Testis (tissue), 3 donors: ENCODE measurements around the gene ZNF547. TPM values are rescaled to one million over a fixed set of nuclear protein-coding genes. Genes with fewer than 3 reads are reported as not detected.
"Not testable (repeated sequence)": the region's sequence is repeated elsewhere in the genome, so short reads cannot be mapped to it uniquely, and the experiment has no call there.

Source experiments
- DNase-seq: peaks from one replicate; pipeline ENCODE4 v3.0.0-alpha.2; 2019
- H3K27ac ChIP-seq, 2 donors: fragments of 200-600 bp; sonication (generic); one replicate each; pipeline ENCODE4 v1.5.1; 2019
- H3K27me3 ChIP-seq: fragments of 200-600 bp; sonication (generic); one replicate; pipeline ENCODE4 v1.5.1; 2019
- H3K36me3 ChIP-seq: fragments of 200-600 bp; sonication (generic); one replicate; pipeline ENCODE4 v1.5.1; 2017; ENCODE audit warnings: low read depth; ENCODE audit errors: missing control alignments
- H3K4me1 ChIP-seq: fragments of 200-600 bp; sonication (generic); one replicate; pipeline ENCODE4 v1.5.1; 2019
- H3K4me3 ChIP-seq, 2 donors: fragments of 200-600 bp; sonication (generic); one replicate each; pipeline ENCODE4 v1.5.1; 2017 to 2019
- H3K9me3 ChIP-seq: fragments of 200-600 bp; sonication (generic); one replicate; pipeline ENCODE4 v1.5.1; 2017
- CTCF ChIP-seq, 3 experiments: fragments of 450-650 bp in 2 of 3; fragments of 200-600 bp in 1 of 3; sonication (generic) in 1 of 3; IDR thresholded peaks; one replicate each; pipeline ENCODE4 v1.5.1; 2016 to 2019; ENCODE audit warnings: antibody characterized with exemption in 3 of 3, mild to moderate bottlenecking in 2 of 3, moderate library complexity in 1 of 3
- POLR2A ChIP-seq: fragments of 450-650 bp; IDR thresholded peaks from one replicate; pipeline ENCODE4 v1.6.1; 2017; ENCODE audit warnings: antibody characterized with exemption, mild to moderate bottlenecking, moderate library complexity
- WGBS, 2 donors: methylation state at CpG; one replicate each; pipeline ENCODE4 v1.1.5; 2018; 5-methylcytosine and 5-hydroxymethylcytosine counted together
- intact Hi-C: fragments of 100-400 bp; cut with DNase I; formaldehyde crosslinking; loops from one replicate; pipeline ENCODE4 v1.15.1; 2023; ENCODE audit warnings: low total_unique reads
- polyA plus RNA-seq: library from polyadenylated mRNA; stranded (reverse); fragments of 350-450 nt; fragmentation: Illumina TruSeq; extraction: RNeasy Lipid Tissue Mini Kit (QIAGEN cat#74804); gene quantifications from one replicate; pipeline ENCODE4 v1.2.3, GENCODE V29; 2014; ENCODE audit warnings: low read depth, low replicate concordance; ENCODE audit not compliant: insufficient read depth
- total RNA-seq, 2 donors: library from RNA; depleted of rRNA; stranded (reverse); fragments of >200 nt; gene quantifications; one replicate each; pipeline ENCODE4 v1.2.3, GENCODE V29; 2016

Gene ZNF547
- total and polyA plus RNA-seq, 3 donors from 2014 or later: 4.7 to 11.8 (median 7.8) TPM

- TF ChIP-seq POLR2A (no peak), CTCF (IDR thresholded peaks at IDR 0.05) (no peak)
- Histone ChIP-seq H3K9me3 (no peaks in the 10 kb centered on the region), H3K36me3 (no peaks in the 10 kb centered on the region), H3K27ac (no peak overlapping the region), H3K4me3 (no peak overlapping the region), H3K27me3 (no peaks in the 10 kb centered on the region), H3K4me1 (peaks cover 10% of the 10 kb centered on the region)
- intact Hi-C loops: no loop called here
- no peak for DNase-seq
These were observed 4.1 kb upstream of the ZNF547 start for GRCh38 chr19:57359300-57359699.

- Histone ChIP-seq H3K27ac (peak overlapping the region; percentile 73 to 96), H3K9me3 (no peaks in the 10 kb centered on the region), H3K4me1 (peaks cover 13% of the 10 kb centered on the region), H3K4me3 (peak overlapping the region in 1 of 2 donors; percentile 98), H3K27me3 (no peaks in the 10 kb centered on the region), H3K36me3 (no peaks in the 10 kb centered on the region)
- intact Hi-C loops: no loop called here
- TF ChIP-seq CTCF (IDR thresholded peaks at IDR 0.05) (no peak), POLR2A (no peak)
- DNase-seq: no peak
- 38 to 46% methylated on average over 2 of the region's 2 CpGs for WGBS, 2 donors
These were observed 932 bp upstream of the ZNF547 start for GRCh38 chr19:57362419-57362818.

GRCh38 chr19:57363688-57364181 is 384 bp downstream of the ZNF547 start:
- H3K9me3 ChIP-seq: no peaks in the 10 kb centered on the region
- no peak for TF ChIP-seq CTCF (IDR thresholded peaks at IDR 0.05)
- TF ChIP-seq POLR2A: no peak
- DNase-seq: no peak
- H3K27me3 ChIP-seq: no peaks in the 10 kb centered on the region
- intact Hi-C loops: no loop called here
- 1% methylated on average over 9 to 18 of the region's 18 CpGs for WGBS, 2 donors
- H3K27ac ChIP-seq: peak overlapping the region; percentile 91 to 96
- peak overlapping the region; percentile 74 to 98 for H3K4me3 ChIP-seq
- no peaks in the 10 kb centered on the region for H3K36me3 ChIP-seq
- H3K4me1 ChIP-seq: peaks cover 13% of the 10 kb centered on the region

- no peaks in the 10 kb centered on the region for H3K9me3 ChIP-seq
- TF ChIP-seq CTCF (IDR thresholded peaks at IDR 0.05) (no peak), POLR2A (no peak)
- no peaks in the 10 kb centered on the region for H3K36me3 ChIP-seq
- WGBS, 2 donors: 92 to 97% methylated on average over 2 of the region's 2 CpGs
- DNase-seq: no peak
- H3K4me1 ChIP-seq: peaks cover 6% of the 10 kb centered on the region
- intact Hi-C loops: no loop called here
- H3K27me3 ChIP-seq: no peaks in the 10 kb centered on the region
- H3K4me3 ChIP-seq: no peak overlapping the region
- no peak overlapping the region for H3K27ac ChIP-seq
These were observed 3.4 kb downstream of the ZNF547 start for GRCh38 chr19:57366776-57367175.

GRCh38 chr19:57374179-57374578 is 10.8 kb downstream of the ZNF547 start:
- TF ChIP-seq POLR2A (no peak), CTCF (IDR thresholded peaks at IDR 0.05) (no peak)

GRCh38 chr19:57374647-57375046 is 11.3 kb downstream of the ZNF547 start:
- DNase-seq, H3K9me3 ChIP-seq, H3K27ac ChIP-seq, H3K4me1 ChIP-seq, H3K4me3 ChIP-seq, H3K36me3 ChIP-seq, H3K27me3 ChIP-seq, intact Hi-C loops: not testable (repeated sequence)
- 93 to 95% methylated on average over 2 of the region's 2 CpGs for WGBS, 2 donors

More at GRCh38 chr19:57374179-57374578, 10.8 kb downstream of the ZNF547 start:
- Histone ChIP-seq H3K27ac (no peak overlapping the region), H3K36me3 (no peaks in the 10 kb centered on the region), H3K27me3 (no peaks in the 10 kb centered on the region), H3K4me1 (no peaks in the 10 kb centered on the region), H3K4me3 (no peak overlapping the region), H3K9me3 (no peaks in the 10 kb centered on the region)
- intact Hi-C loops: no loop called here
- 93 to 95% methylated on average over 5 to 6 of the region's 6 CpGs for WGBS, 2 donors
- DNase-seq: no peak
